ENCODE results near the gene ADAT2.
A peak's percentile ranks its signal among the peaks of the same experiment; 100 is the strongest.

Gene ADAT2

DNA sequence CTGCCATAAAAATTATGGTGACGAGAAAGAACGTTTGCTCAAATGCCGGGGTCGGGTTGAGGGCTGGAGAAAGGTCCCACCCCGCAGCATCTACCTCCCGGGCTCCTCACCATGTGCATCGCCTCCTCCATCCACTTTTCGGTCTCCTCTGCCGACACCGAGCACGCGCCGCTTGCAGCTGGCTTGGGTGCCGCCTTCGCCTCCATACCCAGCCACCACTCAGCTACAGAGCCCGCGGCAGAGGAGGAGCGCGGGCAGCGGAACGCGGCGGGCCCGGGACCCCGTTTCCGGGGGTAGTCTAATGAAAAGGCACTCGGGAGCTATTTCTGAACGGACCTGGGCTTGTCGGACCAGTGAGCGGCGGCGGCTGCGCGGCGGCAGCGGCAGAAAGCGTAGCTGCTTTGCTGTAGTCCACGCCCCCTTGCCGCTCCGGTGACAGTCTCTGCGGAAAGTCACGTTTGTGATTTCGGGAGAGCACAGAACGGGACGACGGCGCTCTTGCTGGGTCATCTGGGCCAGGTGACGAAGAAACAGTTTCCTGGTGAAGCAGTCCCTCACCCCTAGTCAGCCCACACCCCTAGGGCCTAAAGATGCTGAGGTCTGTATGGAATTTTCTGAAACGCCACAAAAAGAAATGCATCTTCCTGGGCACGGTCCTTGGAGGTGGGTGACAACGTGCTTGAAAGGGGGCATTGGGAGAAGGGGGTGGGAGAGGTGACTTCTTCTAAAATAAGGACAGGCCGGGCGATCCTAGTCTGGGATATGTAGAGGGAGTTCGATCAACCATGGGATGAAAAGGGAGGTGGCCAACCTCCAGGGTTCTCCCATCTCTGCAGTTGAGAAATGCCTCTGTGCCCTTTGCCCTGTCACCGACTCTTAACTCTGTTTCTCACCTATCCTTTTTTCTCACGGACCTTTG is at the start of gene ADAT2, which contains the start of gene PEX3:
Gene ADAT2 (minus strand): TSS at position 243 of the 919 bp plus-strand sequence. CDS start 37 bp downstream, at position 206.
Gene PEX3 (plus strand): TSS at position 353 of the 919 bp plus-strand sequence. CDS start 238 bp downstream, at position 591.
- no peaks in the 10 kb centered on the region for H3K27me3 ChIP-seq (ENCODE audit: control insufficient read depth in 1 of 2, insufficient read depth in 2 of 2, low read length in 2 of 2)
- H3K36me3 ChIP-seq (ENCODE audit: control insufficient read depth in 2 of 2, insufficient read depth in 2 of 2, low read length in 2 of 2), result no peaks in the 10 kb centered on the region
- H3K9me3 ChIP-seq (ENCODE audit: control insufficient read depth in 2 of 2, low read length in 2 of 2), result no peaks in the 10 kb centered on the region
- H3K4me3 ChIP-seq (ENCODE audit: low read length in 2 of 2), result peak within 1 kb of the TSS; percentile 92 to 94
- H3K27ac ChIP-seq (ENCODE audit: low read length), result peak within 1 kb of the TSS; percentile 58
- peaks cover 10% of the 10 kb centered on the region for H3K4me1 ChIP-seq (ENCODE audit: control insufficient read depth, insufficient read depth, low read length)
- H3K9ac ChIP-seq (ENCODE audit: low read length in 2 of 2), result peak within 1 kb of the TSS; percentile 92 to 93

GRCh38 chr6:143498428-143498827 is 47.9 kb upstream of the ADAT2 start:
- H3K4me1 ChIP-seq (ENCODE audit: control insufficient read depth, insufficient read depth, low read length), result no peaks in the 10 kb centered on the region
- no peaks in the 10 kb centered on the region for H3K9me3 ChIP-seq (ENCODE audit: control insufficient read depth in 2 of 2, low read length in 2 of 2)
- H3K4me3 ChIP-seq (ENCODE audit: low read length in 2 of 2), result no peak overlapping the region
- H3K9ac ChIP-seq (ENCODE audit: low read length in 2 of 2), result no peak overlapping the region
- H3K27ac ChIP-seq (ENCODE audit: low read length), result no peak overlapping the region
- peaks cover 17 to 32% of the 10 kb centered on the region in 2 donors for H3K36me3 ChIP-seq (ENCODE audit: control insufficient read depth in 2 of 2, insufficient read depth in 2 of 2, low read length in 2 of 2)
- no peaks in the 10 kb centered on the region for H3K27me3 ChIP-seq (ENCODE audit: control insufficient read depth in 1 of 2, insufficient read depth in 2 of 2, low read length in 2 of 2)

- H3K36me3 ChIP-seq (ENCODE audit: control insufficient read depth in 2 of 2, insufficient read depth in 2 of 2, low read length in 2 of 2), result peaks cover 18 to 28% of the 10 kb centered on the region in 2 donors
- H3K27ac ChIP-seq (ENCODE audit: low read length), result no peak overlapping the region
- no peaks in the 10 kb centered on the region for H3K4me1 ChIP-seq (ENCODE audit: control insufficient read depth, insufficient read depth, low read length)
- no peak overlapping the region for H3K4me3 ChIP-seq (ENCODE audit: low read length in 2 of 2)
- no peaks in the 10 kb centered on the region for H3K9me3 ChIP-seq (ENCODE audit: control insufficient read depth in 2 of 2, low read length in 2 of 2)
- no peak overlapping the region for H3K9ac ChIP-seq (ENCODE audit: low read length in 2 of 2)
- no peaks in the 10 kb centered on the region for H3K27me3 ChIP-seq (ENCODE audit: control insufficient read depth in 1 of 2, insufficient read depth in 2 of 2, low read length in 2 of 2)
Measured at GRCh38 chr6:143496974-143497373, 46.5 kb upstream of the ADAT2 start.

- Histone ChIP-seq H3K9me3 (ENCODE audit: control insufficient read depth in 2 of 2, low read length in 2 of 2) (no peaks in the 10 kb centered on the region), H3K27me3 (ENCODE audit: control insufficient read depth in 1 of 2, insufficient read depth in 2 of 2, low read length in 2 of 2) (no peaks in the 10 kb centered on the region), H3K36me3 (ENCODE audit: control insufficient read depth in 2 of 2, insufficient read depth in 2 of 2, low read length in 2 of 2) (peaks cover 15 to 19% of the 10 kb centered on the region in 2 donors), H3K9ac (ENCODE audit: low read length in 2 of 2) (no peak overlapping the region), H3K27ac (ENCODE audit: low read length) (no peak overlapping the region), H3K4me3 (ENCODE audit: low read length in 2 of 2) (no peak overlapping the region), H3K4me1 (ENCODE audit: control insufficient read depth, insufficient read depth, low read length) (no peaks in the 10 kb centered on the region)
Measured at GRCh38 chr6:143490775-143491174, 40.3 kb upstream of the ADAT2 start.

DNA sequence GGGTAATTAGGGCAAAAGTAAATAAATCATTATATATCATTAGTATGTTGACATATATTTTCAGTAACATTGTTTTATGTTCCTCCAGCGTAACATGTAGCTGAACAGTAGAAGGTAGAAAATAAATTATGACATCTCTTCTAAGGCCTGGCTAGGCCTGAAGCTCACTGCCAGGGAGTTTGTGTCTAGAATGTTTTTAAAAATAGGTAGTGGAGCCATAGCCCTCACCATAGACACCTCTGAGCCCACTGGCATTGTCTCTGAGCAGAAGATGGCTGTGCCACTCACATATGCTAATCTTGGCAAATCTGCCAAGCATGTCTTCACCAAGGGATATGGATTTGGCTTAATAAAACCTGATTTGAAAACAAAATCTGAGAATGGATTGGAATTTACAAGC is 39.7 kb upstream of the ADAT2 start:
- H3K27me3 ChIP-seq (ENCODE audit: control insufficient read depth in 1 of 2, insufficient read depth in 2 of 2, low read length in 2 of 2), result no peaks in the 10 kb centered on the region

GRCh38 chr6:143486752-143487151 is 36.3 kb upstream of the ADAT2 start:
- no peaks in the 10 kb centered on the region for H3K27me3 ChIP-seq (ENCODE audit: control insufficient read depth in 1 of 2, insufficient read depth in 2 of 2, low read length in 2 of 2)
- no peak overlapping the region for H3K4me3 ChIP-seq (ENCODE audit: low read length in 2 of 2)
- no peaks in the 10 kb centered on the region for H3K9me3 ChIP-seq (ENCODE audit: control insufficient read depth in 2 of 2, low read length in 2 of 2)
- peaks cover 2 to 5% of the 10 kb centered on the region in 2 donors for H3K36me3 ChIP-seq (ENCODE audit: control insufficient read depth in 2 of 2, insufficient read depth in 2 of 2, low read length in 2 of 2)
- no peaks in the 10 kb centered on the region for H3K4me1 ChIP-seq (ENCODE audit: control insufficient read depth, insufficient read depth, low read length)
- H3K27ac ChIP-seq (ENCODE audit: low read length), result no peak overlapping the region
- H3K9ac ChIP-seq (ENCODE audit: low read length in 2 of 2), result no peak overlapping the region

More for the DNA sequence above, 39.7 kb upstream of the ADAT2 start:
- no peaks in the 10 kb centered on the region for H3K4me1 ChIP-seq (ENCODE audit: control insufficient read depth, insufficient read depth, low read length)
- H3K9me3 ChIP-seq (ENCODE audit: control insufficient read depth in 2 of 2, low read length in 2 of 2), result no peaks in the 10 kb centered on the region
- H3K27ac ChIP-seq (ENCODE audit: low read length), result no peak overlapping the region
- no peak overlapping the region for H3K9ac ChIP-seq (ENCODE audit: low read length in 2 of 2)
- H3K36me3 ChIP-seq (ENCODE audit: control insufficient read depth in 2 of 2, insufficient read depth in 2 of 2, low read length in 2 of 2), result peaks cover 10 to 17% of the 10 kb centered on the region in 2 donors
- H3K4me3 ChIP-seq (ENCODE audit: low read length in 2 of 2), result no peak overlapping the region

DNA sequence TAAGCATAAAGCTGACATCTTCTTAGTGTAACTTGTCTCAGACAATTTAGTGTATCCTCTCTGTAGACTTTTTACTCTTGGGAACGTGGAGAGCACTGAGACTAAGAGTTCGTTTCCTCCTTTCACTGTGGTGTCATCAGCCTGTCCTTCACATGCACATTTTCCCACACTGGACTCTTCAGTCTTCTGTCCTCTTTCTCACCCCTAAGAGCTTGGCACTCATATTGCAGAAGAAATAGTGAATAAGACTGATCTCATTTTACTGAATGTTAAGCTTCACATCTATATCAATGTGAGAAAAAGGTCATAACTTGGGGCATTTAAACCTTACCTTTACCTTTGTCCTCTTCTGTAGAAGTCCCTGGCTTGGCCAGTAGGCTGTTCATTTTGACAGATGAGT is 35.5 kb upstream of the ADAT2 start:
- H3K27ac ChIP-seq (ENCODE audit: low read length), result no peak overlapping the region
- H3K9me3 ChIP-seq (ENCODE audit: control insufficient read depth in 2 of 2, low read length in 2 of 2), result no peaks in the 10 kb centered on the region

DNA sequence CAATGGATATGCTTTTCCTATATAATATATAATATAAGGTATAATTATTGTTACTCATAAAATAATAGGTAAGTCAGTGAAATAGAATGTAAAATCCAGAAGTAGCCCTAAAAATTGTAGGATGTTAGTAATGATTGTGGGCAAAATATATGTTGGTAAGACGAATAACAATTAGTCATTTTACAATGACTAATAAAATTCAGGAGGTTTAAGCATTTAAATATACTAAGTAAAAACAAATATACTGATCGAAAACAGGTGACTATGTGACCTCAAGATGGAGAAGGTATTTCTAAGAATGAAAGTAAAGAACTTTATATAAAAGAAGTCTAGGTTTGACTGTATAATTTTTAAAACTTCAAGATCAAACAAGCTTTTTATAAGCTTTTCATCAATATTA is 32.1 kb upstream of the ADAT2 start:
- Histone ChIP-seq H3K36me3 (ENCODE audit: control insufficient read depth in 2 of 2, insufficient read depth in 2 of 2, low read length in 2 of 2) (peaks cover 0 to 5% of the 10 kb centered on the region in 2 donors), H3K9me3 (ENCODE audit: control insufficient read depth in 2 of 2, low read length in 2 of 2) (no peaks in the 10 kb centered on the region), H3K27me3 (ENCODE audit: control insufficient read depth in 1 of 2, insufficient read depth in 2 of 2, low read length in 2 of 2) (no peaks in the 10 kb centered on the region), H3K4me1 (ENCODE audit: control insufficient read depth, insufficient read depth, low read length) (no peaks in the 10 kb centered on the region), H3K9ac (ENCODE audit: low read length in 2 of 2) (no peak overlapping the region), H3K4me3 (ENCODE audit: low read length in 2 of 2) (no peak overlapping the region), H3K27ac (ENCODE audit: low read length) (no peak overlapping the region)

More for the DNA sequence above, 35.5 kb upstream of the ADAT2 start:
- no peaks in the 10 kb centered on the region for H3K27me3 ChIP-seq (ENCODE audit: control insufficient read depth in 1 of 2, insufficient read depth in 2 of 2, low read length in 2 of 2)
- H3K4me1 ChIP-seq (ENCODE audit: control insufficient read depth, insufficient read depth, low read length), result no peaks in the 10 kb centered on the region
- no peak overlapping the region for H3K9ac ChIP-seq (ENCODE audit: low read length in 2 of 2)
- H3K36me3 ChIP-seq (ENCODE audit: control insufficient read depth in 2 of 2, insufficient read depth in 2 of 2, low read length in 2 of 2), result peaks cover 2 to 5% of the 10 kb centered on the region in 2 donors
- no peak overlapping the region for H3K4me3 ChIP-seq (ENCODE audit: low read length in 2 of 2)

DNA sequence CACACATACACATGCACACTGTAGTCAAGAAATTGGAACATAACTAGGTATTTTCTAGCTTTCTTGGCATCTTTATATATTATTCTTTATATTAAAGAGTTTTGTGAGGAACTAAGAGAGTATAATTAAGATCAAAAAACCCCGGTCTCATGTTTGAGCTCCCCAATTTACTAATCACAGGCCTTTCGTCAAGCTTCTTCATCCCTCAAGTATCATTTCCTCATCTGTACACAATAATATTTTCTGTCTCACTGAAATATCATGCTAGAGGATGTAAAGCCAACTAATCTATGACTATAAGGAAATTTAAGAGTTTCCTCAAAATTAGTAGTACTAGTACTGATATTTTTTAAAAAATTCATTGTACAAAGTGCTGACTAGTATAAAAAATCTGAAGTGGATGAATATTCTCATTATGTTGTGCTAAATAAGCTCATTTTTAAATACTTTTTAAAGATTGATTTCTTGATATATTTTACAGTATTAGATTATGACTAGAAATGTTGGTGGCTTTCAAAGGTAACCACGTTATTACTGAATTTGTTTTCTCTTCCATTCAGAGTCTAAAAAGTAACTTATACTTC is 28.1 kb upstream of the ADAT2 start:
- Histone ChIP-seq H3K4me3 (ENCODE audit: low read length in 2 of 2) (no peak overlapping the region), H3K36me3 (ENCODE audit: control insufficient read depth in 2 of 2, insufficient read depth in 2 of 2, low read length in 2 of 2) (peaks cover 4 to 14% of the 10 kb centered on the region in 2 donors), H3K9ac (ENCODE audit: low read length in 2 of 2) (no peak overlapping the region), H3K27ac (ENCODE audit: low read length) (no peak overlapping the region), H3K9me3 (ENCODE audit: control insufficient read depth in 2 of 2, low read length in 2 of 2) (no peaks in the 10 kb centered on the region), H3K4me1 (ENCODE audit: control insufficient read depth, insufficient read depth, low read length) (no peaks in the 10 kb centered on the region), H3K27me3 (ENCODE audit: control insufficient read depth in 1 of 2, insufficient read depth in 2 of 2, low read length in 2 of 2) (no peaks in the 10 kb centered on the region)

GRCh38 chr6:143476545-143476944 is 26.1 kb upstream of the ADAT2 start:
- peaks cover 7 to 26% of the 10 kb centered on the region in 2 donors for H3K36me3 ChIP-seq (ENCODE audit: control insufficient read depth in 2 of 2, insufficient read depth in 2 of 2, low read length in 2 of 2)
- H3K9ac ChIP-seq (ENCODE audit: low read length in 2 of 2), result no peak overlapping the region
- no peaks in the 10 kb centered on the region for H3K9me3 ChIP-seq (ENCODE audit: control insufficient read depth in 2 of 2, low read length in 2 of 2)
- H3K4me1 ChIP-seq (ENCODE audit: control insufficient read depth, insufficient read depth, low read length), result no peaks in the 10 kb centered on the region
- no peak overlapping the region for H3K27ac ChIP-seq (ENCODE audit: low read length)
- no peak overlapping the region for H3K4me3 ChIP-seq (ENCODE audit: low read length in 2 of 2)
- no peaks in the 10 kb centered on the region for H3K27me3 ChIP-seq (ENCODE audit: control insufficient read depth in 1 of 2, insufficient read depth in 2 of 2, low read length in 2 of 2)
